Caco-2 (cell line): ENCODE measurements around the gene WDR91. TPM values are rescaled to one million over a fixed set of nuclear protein-coding genes. Genes with fewer than 3 reads are reported as not detected.

ENCODE experiments used
- BruUV-seq: library from RNA; stranded (reverse); fragments of 400-500 nt; replicated peaks from 2 replicates; lab custom pipeline; 2021; lab: Mats Ljungman, UMichigan
- CTCF ChIA-PET: fragments of 300-600 bp; sonication (Branson Sonifier 250); formaldehyde crosslinking; loops from one replicate; lab custom pipeline; 2022; ENCODE audit warnings: antibody characterized with exemption; lab: Charles Lee
- POLR2A ChIA-PET: fragments of 300-600 bp; sonication (Branson Sonifier 250); formaldehyde crosslinking; loops from one replicate; lab custom pipeline; 2022; ENCODE audit warnings: antibody characterized with exemption; lab: Charles Lee
- DNase-seq, 2 experiments: peaks; one replicate each; pipeline versions ENCODE4 v3.0.0 to v3.0.0-alpha.2; 2020 to 2022
- H3K27me3 ChIP-seq: replicated peaks from 2 replicates; pipeline ENCODE4 v1.6.0; 2011; ENCODE audit warnings: low read length; ENCODE audit not compliant: control insufficient read depth, insufficient read depth
- H3K36me3 ChIP-seq: 2 replicates; pipeline ENCODE4 v1.5.1; 2011; ENCODE audit warnings: low read length; ENCODE audit not compliant: control insufficient read depth, insufficient read depth
- H3K4me1 ChIP-seq: fragments of 250-450 bp; sonication (Bioruptor Pico); 2 replicates; pipeline ENCODE4 v1.5.1; 2020; ENCODE audit warnings: mild to moderate bottlenecking
- H3K4me3 ChIP-seq: 2 replicates; pipeline ENCODE4 v1.5.1; 2011; ENCODE audit warnings: low read depth, mild to moderate bottlenecking, control low read depth, low read length
- H3K9me3 ChIP-seq: fragments of 250-450 bp; sonication (Bioruptor Pico); 2 replicates; pipeline ENCODE4 v1.5.1; 2020; ENCODE audit warnings: mild to moderate bottlenecking, moderate library complexity
- H3K27ac Mint-ChIP-seq: one replicate; pipeline ENCODE4 v1.8.0; 2022; ENCODE audit warnings: mixed read lengths; ENCODE audit not compliant: unreplicated experiment
- H3K27me3 Mint-ChIP-seq: one replicate; pipeline ENCODE4 v1.8.0; 2022; ENCODE audit warnings: mixed read lengths; ENCODE audit not compliant: insufficient read depth, unreplicated experiment
- H3K36me3 Mint-ChIP-seq: one replicate; pipeline ENCODE4 v1.8.0; 2022; ENCODE audit warnings: mild to moderate bottlenecking, mixed read lengths; ENCODE audit not compliant: insufficient read depth, unreplicated experiment
- H3K4me1 Mint-ChIP-seq: one replicate; pipeline ENCODE4 v1.8.0; 2022; ENCODE audit warnings: low read depth, mixed read lengths; ENCODE audit not compliant: unreplicated experiment
- H3K4me3 Mint-ChIP-seq: one replicate; pipeline ENCODE4 v1.8.0; 2022; ENCODE audit warnings: mild to moderate bottlenecking, moderate library complexity, mixed read lengths; ENCODE audit not compliant: unreplicated experiment
- H3K9me3 Mint-ChIP-seq: one replicate; pipeline ENCODE4 v1.8.0; 2022; ENCODE audit warnings: mixed read lengths; ENCODE audit not compliant: unreplicated experiment
- CTCF ChIP-seq, 2 experiments: fragments of 200-600 bp in 1 of 2; IDR thresholded peaks; 1 replicate in 1 of 2; 2 replicates in 1 of 2; pipeline versions ENCODE4 v1.5.1 to v1.8.0; 2011 to 2022; ENCODE audit warnings: antibody characterized with exemption in 1 of 2, control low read depth in 1 of 2, inconsistent platforms in 1 of 2, low read depth in 1 of 2, low read length in 1 of 2, mild to moderate bottlenecking in 1 of 2, moderate library complexity in 1 of 2; ENCODE audit not compliant: insufficient read depth in 1 of 2, severe bottlenecking in 1 of 2, unreplicated experiment in 1 of 2
- intact Hi-C: fragments of 100-400 bp; cut with micrococcal nuclease; formaldehyde crosslinking; loops from one replicate; pipeline ENCODE4 v1.10.0; 2022; ENCODE audit not compliant: unreplicated experiment
- total RNA-seq: library from RNA; stranded (reverse); gene quantifications from 2 replicates; pipeline ENCODE4 v1.2.3, GENCODE V29; 2022

WDR91 gene
- total RNA-seq, 1 experiment from 2014 or later = 12.6 TPM

DNA sequence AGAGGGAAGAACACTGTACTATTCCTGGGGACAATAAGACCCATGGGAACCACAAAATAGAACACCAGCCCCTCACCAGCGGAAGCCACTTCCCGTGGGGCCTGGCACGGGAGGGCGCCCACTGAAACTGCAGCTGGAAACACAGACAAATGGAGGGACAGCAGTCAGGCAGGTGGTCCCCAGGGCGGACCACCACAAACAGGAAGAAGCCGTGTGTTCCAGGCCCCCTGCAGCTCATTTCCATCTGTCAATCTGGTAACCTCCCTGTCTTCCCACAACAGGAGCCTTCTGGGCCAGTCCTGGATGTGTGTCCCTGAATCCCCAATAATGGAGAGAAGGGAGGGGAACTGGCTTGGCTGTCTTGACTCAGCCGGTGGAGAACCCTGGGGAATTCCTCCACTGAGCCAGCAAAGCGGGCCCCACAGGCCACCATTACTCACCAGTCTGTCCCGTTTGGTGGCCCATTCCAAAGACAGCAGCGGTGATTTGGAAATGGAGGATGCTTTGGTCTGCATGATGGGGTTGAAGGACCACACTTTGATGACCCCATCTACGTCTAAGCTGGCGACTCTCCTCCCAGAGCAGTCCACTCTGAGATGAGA lies 16.7 kb downstream of the WDR91 start:
- no peak overlapping the region for H3K4me3 ChIP-seq
- H3K9me3 Mint-ChIP-seq = no peaks in the 10 kb centered on the region
- no peak overlapping the region for H3K27ac Mint-ChIP-seq
- no peaks in the 10 kb centered on the region for H3K27me3 Mint-ChIP-seq
- no peaks in the 10 kb centered on the region for H3K36me3 ChIP-seq
- ChIA-PET CTCF (no interaction called here), POLR2A (no interaction called here)
- H3K36me3 Mint-ChIP-seq = no peaks in the 10 kb centered on the region
- H3K4me3 Mint-ChIP-seq = no peak overlapping the region
- no peak for TF ChIP-seq CTCF (IDR thresholded peaks at IDR 0.05; ENCODE audit: insufficient read depth in 1 of 2, low read depth in 1 of 2, low read length in 1 of 2, severe bottlenecking in 1 of 2, unreplicated experiment in 1 of 2)
- H3K4me1 ChIP-seq = peaks cover 7% of the 10 kb centered on the region
- no peaks in the 10 kb centered on the region for H3K27me3 ChIP-seq
- no TSS peak for BruUV-seq
- DNase-seq = no peak
- H3K4me1 Mint-ChIP-seq = peaks cover 4% of the 10 kb centered on the region
- intact Hi-C loops = no loop called here
- no peaks in the 10 kb centered on the region for H3K9me3 ChIP-seq

- Histone ChIP-seq H3K36me3 (peaks cover 2% of the 10 kb centered on the region; the same call in 1 of the 2 replicates), H3K9me3 (no peaks in the 10 kb centered on the region), H3K27me3 (no peaks in the 10 kb centered on the region), H3K4me1 (no peaks in the 10 kb centered on the region), H3K4me3 (no peak overlapping the region)
- CTCF ChIA-PET = no interaction called here
- Mint-ChIP-seq H3K36me3 (no peaks in the 10 kb centered on the region), H3K27me3 (no peaks in the 10 kb centered on the region), H3K27ac (no peak overlapping the region), H3K4me1 (no peaks in the 10 kb centered on the region), H3K4me3 (no peak overlapping the region), H3K9me3 (no peaks in the 10 kb centered on the region)
- BruUV-seq = no TSS peak
- POLR2A ChIA-PET = no interaction called here
- no peak for TF ChIP-seq CTCF (IDR thresholded peaks at IDR 0.05; ENCODE audit: insufficient read depth in 1 of 2, low read depth in 1 of 2, low read length in 1 of 2, severe bottlenecking in 1 of 2, unreplicated experiment in 1 of 2)
- no peak for DNase-seq
- intact Hi-C loops = no loop called here
These were observed 17.7 kb downstream of the WDR91 start for GRCh38 chr7:135193615-135194081.

DNA sequence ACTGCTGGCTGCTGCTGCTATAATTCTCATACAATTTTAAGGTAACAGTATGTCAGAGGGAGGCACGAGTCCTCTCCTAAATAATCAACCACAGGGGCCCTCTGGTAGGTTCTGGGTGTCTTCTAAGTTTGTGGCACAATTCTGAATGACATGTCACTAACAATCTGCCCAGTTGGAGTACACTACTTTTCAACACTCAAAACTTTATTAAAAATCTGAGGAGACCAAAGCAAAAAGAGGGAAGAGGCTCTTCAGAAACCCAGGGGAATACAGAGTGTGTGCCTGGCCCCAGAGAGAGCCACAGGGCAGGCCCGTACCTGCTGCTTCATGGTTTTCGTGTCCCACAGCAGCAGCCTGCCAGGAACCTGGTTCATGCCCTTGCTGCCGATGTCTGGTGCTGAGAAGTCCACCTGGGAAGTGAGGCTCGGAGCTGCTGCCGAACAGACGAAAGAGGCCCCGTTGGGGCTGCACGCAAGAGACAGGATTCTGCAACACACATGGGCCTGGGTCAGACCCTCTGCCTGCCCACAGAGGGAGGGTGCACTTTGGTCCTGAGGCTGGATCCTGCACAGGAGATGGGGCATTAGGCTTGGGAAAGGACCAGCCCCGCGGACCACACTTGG lies 18.3 kb downstream of the WDR91 start:
- BruUV-seq = no TSS peak
- no peak for TF ChIP-seq CTCF (IDR thresholded peaks at IDR 0.05; ENCODE audit: insufficient read depth in 1 of 2, low read depth in 1 of 2, low read length in 1 of 2, severe bottlenecking in 1 of 2, unreplicated experiment in 1 of 2)
- H3K36me3 ChIP-seq = peaks cover 2% of the 10 kb centered on the region; the same call in 1 of the 2 replicates
- no peak for DNase-seq
- Mint-ChIP-seq H3K27ac (no peak overlapping the region), H3K9me3 (no peaks in the 10 kb centered on the region), H3K4me3 (no peak overlapping the region), H3K27me3 (no peaks in the 10 kb centered on the region), H3K36me3 (peaks cover under 1% of the 10 kb centered on the region), H3K4me1 (no peaks in the 10 kb centered on the region)
- ChIA-PET CTCF (no interaction called here), POLR2A (no interaction called here)
- no peak overlapping the region for H3K4me3 ChIP-seq
- intact Hi-C loops = no loop called here
- no peaks in the 10 kb centered on the region for H3K9me3 ChIP-seq
- no peaks in the 10 kb centered on the region for H3K27me3 ChIP-seq
- no peaks in the 10 kb centered on the region for H3K4me1 ChIP-seq
